Fibroblast of lung (primary cell): ENCODE measurements around the gene NRAP.

Experiments
- CTCF ChIP-seq, 2 donors: IDR thresholded peaks in 1 of 2; conservative IDR thresholded peaks in 1 of 2; 1 replicate in 1 of 2; 2 replicates in 1 of 2; pipeline ENCODE4 v1.5.1; 2011 to 2012; ENCODE audit warnings: low read length in 2 of 2, control low read depth in 1 of 2, inconsistent platforms in 1 of 2, low read depth in 1 of 2, mild to moderate bottlenecking in 1 of 2
- EZH2 ChIP-seq: IDR thresholded peaks from 2 replicates; pipeline ENCODE4 v1.5.1; 2012; ENCODE audit warnings: low read length, control low read depth, mild to moderate bottlenecking; ENCODE audit errors: missing control alignments

GRCh38 chr10:113566888-113567287 lies 97.0 kb downstream of the NRAP start:
- no peak for TF ChIP-seq CTCF (conservative IDR thresholded peaks at IDR 0.05 in 1 of 2, IDR thresholded peaks at IDR 0.05 in 1 of 2; ENCODE audit: low read depth in 1 of 2, low read length in 2 of 2)
- TF ChIP-seq EZH2 = no peak
